Stimulated activated CD8-positive, alpha-beta memory T cell treated with anti-CD3 and anti-CD28 coated beads, Interleukin-15, amount 100 ng/mL, for 24 hours (primary cell): ENCODE data around the gene SLC6A12.

Experiments used
- DNase-seq: peaks from one replicate; pipeline ENCODE4 v3.0.0-alpha.2; 2020; ENCODE audit warnings: low read depth

The SLC6A12 gene

DNA sequence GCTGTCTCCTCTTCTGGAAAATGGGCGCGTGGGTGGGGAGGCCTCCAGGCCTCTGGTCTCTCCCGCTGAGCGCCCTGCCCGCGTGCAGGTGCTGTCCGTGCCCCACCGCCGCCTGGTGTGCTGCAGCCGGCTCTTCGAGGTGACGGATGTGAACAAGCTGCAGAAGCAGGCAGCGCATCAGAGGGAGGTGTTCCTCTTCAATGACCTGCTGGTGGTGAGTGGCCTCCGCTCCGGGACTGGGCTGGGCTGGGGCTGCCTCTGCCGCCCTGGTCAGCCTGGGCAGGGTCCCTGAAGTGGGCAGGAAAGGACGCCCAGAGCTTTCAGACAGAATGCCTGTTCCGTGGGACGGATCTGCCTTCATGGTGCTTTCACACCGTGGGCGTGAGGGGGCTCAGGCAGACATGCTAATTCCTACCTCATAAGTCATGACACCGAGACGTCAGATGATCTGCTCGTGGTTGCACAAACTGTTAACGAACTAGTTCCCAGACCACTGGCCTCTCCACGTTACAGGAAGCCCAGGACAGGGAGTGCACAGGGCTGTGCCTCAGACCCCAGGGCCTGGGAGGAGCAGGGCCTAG lies 50.5 kb downstream of the SLC6A12 start:
- no peak for DNase-seq

- no peak for DNase-seq
Observed at GRCh38 chr12:162467-163307, 51.3 kb downstream of the SLC6A12 start.

DNA sequence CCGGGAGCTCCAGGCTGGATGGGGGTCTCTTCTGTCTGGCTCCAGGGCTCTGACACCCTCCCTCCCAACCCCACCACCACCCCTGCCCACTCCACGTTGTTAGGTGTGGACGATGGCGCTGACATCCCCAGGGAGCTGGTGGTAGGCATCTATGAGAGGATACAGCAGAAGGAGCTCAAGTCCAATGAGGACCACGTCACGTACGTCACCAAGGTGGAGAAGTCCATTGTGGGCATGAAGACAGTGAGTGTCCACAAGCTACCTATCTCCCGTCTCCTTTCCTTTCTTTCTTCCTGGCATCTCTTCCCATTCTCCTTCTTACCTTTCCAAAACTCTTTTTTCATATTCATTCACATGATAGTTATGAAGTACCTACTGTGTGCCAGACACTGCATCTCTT lies 52.1 kb downstream of the SLC6A12 start:
- DNase-seq: no peak

DNA sequence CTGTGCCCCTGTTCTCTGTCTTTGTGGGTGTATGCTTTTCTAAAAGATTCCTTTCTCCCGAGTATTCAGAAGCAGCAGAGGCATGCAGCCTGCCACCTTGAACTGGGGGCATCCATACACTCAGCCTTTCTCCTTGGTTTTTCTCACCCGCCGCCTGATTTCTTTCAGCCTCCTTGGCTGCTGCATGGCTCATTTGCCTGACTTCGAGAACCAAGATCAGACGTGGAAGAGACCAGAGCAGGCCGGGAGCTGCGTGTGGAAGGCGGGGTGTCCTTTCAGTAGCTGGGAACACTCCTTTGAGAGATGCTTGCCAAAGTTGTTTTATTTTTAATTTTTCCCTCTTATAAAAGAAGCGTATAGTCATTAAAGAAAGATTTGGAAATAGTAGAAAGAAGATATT lies 53.1 kb downstream of the SLC6A12 start:
- no peak for DNase-seq

DNA sequence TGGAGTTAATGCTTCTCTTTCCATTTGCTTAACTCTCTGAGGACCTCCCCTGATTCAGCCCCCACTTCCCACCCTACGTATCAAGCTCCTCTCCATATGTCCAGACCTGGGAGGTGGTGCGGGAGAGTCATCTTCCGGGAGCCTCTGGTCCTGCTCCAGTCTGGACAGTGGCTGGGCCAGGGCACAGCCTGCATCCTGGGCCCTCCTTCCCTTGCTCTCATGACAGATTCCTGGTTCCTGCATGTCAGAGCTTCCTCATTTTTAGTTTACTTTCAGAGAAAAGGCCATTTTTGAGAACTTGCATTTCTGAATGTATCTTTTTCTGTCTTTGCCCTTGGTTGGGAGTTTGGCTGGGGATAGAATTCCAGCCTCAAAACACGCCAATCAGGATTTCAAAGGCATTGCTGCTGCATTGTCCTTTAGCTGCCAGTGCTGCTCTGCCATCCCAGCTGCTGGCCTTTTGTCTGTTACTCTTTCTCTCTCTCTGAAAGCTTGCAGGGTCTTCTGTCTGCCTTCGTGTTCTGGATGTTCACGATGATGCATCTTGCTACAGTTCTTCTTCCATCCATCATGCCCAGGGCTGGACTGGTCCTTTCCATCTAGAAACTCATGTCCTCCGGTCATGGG lies 54.7 kb downstream of the SLC6A12 start:
- DNase-seq: no peak

- no peak for DNase-seq
Observed at GRCh38 chr12:157644-158043, 56.3 kb downstream of the SLC6A12 start.

DNA sequence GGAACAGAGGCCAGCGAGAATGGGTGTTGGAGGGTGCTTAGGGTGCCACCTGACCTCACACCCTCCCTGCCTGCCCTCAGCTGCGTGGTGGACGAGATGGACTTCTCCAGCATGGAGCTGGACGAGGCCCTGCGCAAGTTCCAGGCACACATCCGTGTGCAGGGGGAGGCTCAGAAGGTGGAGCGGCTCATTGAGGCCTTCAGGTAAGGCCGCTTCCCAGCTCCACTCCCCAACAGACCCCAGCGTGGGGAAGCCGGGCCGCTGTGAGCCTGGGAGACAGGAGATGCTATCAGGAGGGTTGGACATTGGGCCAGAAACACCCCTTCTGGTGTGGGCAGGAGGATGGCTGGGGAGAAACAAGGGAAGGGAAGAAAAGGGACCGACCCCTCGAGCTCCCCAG lies 57.0 kb downstream of the SLC6A12 start:
- no peak for DNase-seq

DNA sequence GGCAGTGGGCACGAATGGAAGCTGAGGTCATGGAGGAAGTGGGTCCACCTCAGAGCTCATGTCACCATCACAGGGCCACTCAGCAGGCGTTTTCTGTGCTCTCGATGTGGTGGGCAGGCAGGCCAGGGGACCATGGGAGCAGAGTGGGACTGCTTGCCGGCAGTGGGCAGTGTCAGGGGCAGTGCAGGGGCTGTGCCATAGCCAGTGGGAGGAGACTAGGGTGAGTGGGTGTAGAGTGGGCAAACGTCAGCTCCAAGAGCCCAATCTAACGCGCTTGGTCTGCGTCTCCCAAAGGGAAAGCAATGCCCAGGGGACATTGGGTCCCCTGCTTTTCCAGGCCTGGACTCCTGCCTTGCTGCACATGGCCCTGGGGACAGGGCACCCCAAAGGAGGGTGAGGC lies 58.3 kb downstream of the SLC6A12 start:
- DNase-seq: no peak

GRCh38 chr12:155006-155405 lies 59.0 kb downstream of the SLC6A12 start:
- no peak for DNase-seq

DNA sequence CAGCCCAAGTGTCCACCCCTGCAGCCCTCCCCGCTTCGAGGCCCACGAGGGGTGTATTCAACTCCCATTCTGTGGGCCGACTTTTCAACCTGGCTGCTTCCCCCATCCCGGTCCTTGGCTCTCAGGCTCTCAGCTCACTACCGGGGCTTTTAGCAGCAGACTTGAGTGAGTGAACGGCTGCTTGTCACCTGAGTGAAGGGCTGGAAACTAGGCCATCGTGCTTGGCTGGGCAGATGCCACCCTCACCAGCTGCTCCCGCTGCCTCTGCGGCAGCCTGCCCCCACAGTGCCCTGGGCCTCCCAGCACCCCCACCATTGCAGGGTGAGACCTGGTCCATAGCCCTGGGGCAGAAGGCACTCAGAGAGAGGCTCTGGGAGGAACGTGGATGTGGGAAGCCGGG lies 59.9 kb downstream of the SLC6A12 start:
- DNase-seq: no peak

DNA sequence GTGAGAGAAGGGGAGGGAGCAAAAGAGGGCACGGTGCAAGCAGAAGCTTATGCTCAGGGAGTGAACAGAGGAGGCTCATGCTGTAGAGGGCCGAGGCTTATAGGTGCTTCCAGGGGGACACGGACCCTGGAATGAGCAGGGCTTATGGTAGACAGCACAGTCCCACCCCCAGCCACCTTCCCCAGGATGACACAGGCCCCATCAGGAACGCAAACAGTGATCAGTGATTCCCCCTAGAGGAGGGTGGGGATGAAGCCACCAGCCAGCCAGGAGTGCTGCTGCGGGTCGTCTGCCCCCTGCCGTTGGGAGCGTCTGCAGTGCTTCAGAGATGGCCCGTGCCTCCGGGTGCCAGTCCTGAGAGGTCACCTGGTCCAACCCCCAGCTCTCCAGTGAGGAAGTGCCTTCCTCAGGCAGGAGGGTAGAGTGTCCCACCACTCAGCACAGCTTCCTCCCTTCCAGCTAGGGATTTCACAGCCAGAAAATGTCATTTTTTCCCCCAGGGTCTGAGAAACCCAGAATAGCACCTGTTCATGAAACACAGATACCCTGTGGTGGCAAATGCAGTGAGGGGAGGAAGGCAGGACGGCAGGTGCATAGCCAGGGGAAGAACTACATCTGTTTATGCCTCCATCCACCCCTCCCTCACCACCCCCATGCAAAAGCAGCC lies 60.7 kb downstream of the SLC6A12 start:
- DNase-seq: no peak

DNA sequence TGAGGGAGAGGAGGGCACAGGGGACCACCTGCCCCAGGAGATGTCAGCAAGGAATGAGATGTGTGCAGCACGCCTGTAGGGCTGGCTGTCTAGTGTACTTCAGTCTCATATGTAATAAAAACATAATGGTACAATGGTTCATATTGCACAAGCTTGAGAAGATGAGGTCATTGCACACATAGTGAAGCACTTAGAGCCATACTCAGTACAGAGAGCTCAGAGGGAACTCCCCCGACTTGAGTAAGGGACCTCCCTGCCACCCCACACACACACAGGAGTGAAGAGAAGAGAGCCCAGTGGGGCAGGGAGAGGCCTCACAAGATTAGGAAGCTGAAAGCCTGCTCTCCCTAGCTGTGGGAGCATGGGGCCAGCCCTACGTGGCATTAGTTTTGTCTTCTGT lies 61.5 kb downstream of the SLC6A12 start:
- DNase-seq: no peak

DNA sequence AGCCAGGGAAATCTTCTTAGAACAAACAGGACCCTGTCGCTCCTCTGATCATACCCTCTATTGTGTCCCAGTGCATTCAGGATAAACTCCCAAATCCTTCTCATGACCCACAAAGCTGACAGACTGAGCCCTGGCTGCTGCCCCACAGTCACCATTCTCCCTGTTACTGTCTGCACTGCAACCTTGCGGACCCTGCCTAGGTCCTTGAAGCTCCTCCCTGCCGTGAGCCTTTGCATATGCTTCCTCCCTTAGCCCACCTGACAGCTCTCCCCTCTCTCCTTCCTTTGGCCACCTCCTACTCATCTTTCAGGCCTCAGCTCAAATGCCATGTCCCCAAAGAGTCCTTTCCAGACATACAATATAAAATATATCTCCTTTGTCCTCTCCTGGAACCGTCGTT lies 62.4 kb downstream of the SLC6A12 start:
- no peak for DNase-seq

- DNase-seq: no peak
Observed at GRCh38 chr12:148676-149416, 65.1 kb downstream of the SLC6A12 start.

DNA sequence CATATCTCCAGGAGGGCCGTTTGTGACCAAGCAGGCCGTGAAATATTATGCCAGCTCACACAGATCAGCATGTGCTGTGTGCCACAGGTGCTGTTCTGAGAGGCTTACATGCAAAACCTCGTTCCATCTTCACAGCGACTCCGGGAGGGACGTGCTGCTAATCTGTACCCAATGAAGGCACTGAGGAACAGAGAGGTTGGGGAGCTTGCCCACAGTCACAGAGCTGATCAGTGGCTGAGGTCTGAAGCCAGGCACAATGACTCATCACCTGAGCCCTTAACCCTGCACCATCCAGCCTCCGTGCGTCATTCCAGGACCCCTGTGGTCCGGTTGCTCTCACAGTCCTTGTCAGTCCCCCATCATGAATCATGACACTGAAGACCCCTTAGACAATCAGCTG lies 66.7 kb downstream of the SLC6A12 start:
- DNase-seq: no peak

GRCh38 chr12:145369-145960 lies 68.5 kb downstream of the SLC6A12 start:
- no peak for DNase-seq

DNA sequence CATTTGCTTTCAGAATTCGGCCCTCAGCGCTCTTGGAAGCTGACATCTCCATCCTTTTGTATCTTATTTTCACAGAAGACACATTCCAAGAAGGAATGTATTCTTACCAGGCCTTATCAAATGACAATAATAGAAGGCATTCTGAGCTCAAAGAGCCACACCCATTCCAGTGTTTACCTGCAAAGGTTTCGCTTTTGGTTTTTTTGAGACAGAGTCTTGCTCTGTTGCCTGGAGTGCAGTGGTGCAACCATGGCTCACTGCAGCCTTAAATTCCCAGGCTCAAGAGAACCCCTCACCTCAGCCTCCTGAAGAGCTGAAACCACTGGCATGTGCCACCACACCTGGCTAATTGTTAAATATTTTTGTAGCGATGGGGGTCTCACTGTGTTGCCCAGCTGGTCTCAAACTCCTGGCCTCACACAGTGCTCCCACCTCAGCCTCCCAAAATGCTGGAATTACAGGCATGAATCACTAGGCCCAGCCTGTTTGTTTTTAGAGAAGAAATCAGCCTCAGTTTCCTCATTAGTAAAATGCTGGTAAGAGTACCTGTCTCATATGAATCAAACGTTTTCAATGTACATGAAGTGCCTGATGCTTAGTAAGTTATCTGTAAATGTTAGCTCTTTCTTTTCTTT lies 69.2 kb downstream of the SLC6A12 start:
- DNase-seq: no peak

GRCh38 chr12:143964-144649 lies 69.8 kb downstream of the SLC6A12 start:
- no peak for DNase-seq

- no peak for DNase-seq
Observed at GRCh38 chr12:140162-140561, 73.8 kb downstream of the SLC6A12 start.
